Uterus (tissue), 2 donors: ENCODE data around the gene OCA2.

Experiments used
- CTCF ChIP-seq, 4 experiments: fragments of 200-600 bp in 2 of 4; fragments of 450-650 bp in 2 of 4; sonication (generic) in 2 of 4; IDR thresholded peaks; one replicate each; pipeline ENCODE4 v1.5.1; 2016 to 2019; ENCODE audit warnings: antibody characterized with exemption in 4 of 4, mild to moderate bottlenecking in 2 of 4, moderate library complexity in 1 of 4
- POLR2A ChIP-seq, 2 donors: fragments of 450-650 bp; IDR thresholded peaks; one replicate each; pipeline ENCODE4 v1.6.1; 2016; ENCODE audit warnings: antibody characterized with exemption in 2 of 2, mild to moderate bottlenecking in 1 of 2, moderate library complexity in 1 of 2

DNA sequence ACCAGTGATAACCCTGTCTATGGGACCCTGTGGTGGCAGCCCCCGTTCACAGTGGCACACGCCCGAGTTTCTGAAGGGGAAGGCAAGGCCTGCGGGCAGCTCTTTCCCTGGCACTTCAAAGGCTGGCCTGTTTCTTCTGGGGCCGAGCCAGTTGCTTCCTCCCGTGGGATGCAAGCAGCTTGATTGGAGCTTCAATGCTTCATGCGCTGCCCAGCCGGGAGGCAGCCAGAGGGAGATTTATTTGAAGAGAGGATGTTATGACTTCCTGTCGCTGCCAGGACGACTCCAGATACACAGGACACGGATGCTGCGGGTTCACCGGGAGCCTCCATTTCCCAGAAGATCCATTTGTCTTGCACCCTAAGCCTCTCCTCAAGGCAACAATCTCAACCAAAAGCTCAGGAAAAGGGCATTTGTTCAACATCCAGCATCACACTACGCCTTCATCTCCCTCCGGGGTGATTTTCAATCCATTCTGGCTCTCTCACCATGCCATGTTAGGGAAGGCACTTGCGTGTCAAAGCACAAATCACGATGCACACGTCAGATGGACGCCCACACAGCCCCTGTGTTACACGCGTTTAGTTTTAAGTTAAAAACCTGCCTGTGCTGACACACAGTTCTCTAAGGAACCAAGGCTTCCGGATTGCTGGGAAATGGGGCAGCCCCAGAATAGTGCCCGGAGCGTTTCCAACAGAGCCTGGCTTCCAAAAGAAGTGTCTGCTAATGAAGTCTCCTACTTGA, 330.2 kb downstream of the OCA2 start:
- TF ChIP-seq POLR2A (IDR thresholded peaks at IDR 0.05), result no peak
- TF ChIP-seq CTCF (IDR thresholded peaks at IDR 0.05), result no peak
